Liver (tissue), 3 donors: ENCODE measurements around the gene NFIA.

Source experiments
- ATF3 ChIP-seq: IDR thresholded peaks from 2 replicates; pipeline ENCODE4 v1.6.1; 2016; ENCODE audit warnings: antibody characterized with exemption
- EGR1 ChIP-seq, 2 donors: IDR thresholded peaks; 2 replicates each; pipeline ENCODE4 v1.6.1; 2016 to 2018; ENCODE audit warnings: antibody characterized with exemption in 2 of 2, low read depth in 2 of 2
- FOXA1 ChIP-seq: IDR thresholded peaks from 2 replicates; pipeline ENCODE4 v1.6.1; 2016; ENCODE audit warnings: antibody characterized with exemption
- JUND ChIP-seq, 2 donors: IDR thresholded peaks; 2 replicates each; pipeline ENCODE4 v1.6.1; 2016; ENCODE audit warnings: antibody characterized with exemption in 2 of 2
- RAD21 ChIP-seq, 2 donors: IDR thresholded peaks; 2 replicates each; pipeline ENCODE4 v1.6.1; 2016; ENCODE audit warnings: antibody characterized with exemption in 2 of 2, mild to moderate bottlenecking in 2 of 2
- RXRA ChIP-seq, 2 donors: IDR thresholded peaks; 2 replicates each; pipeline ENCODE4 v1.6.1; 2017 to 2018; ENCODE audit warnings: antibody characterized with exemption in 2 of 2, mild to moderate bottlenecking in 1 of 2
- SP1 ChIP-seq: IDR thresholded peaks from 2 replicates; pipeline ENCODE4 v1.6.1; 2018; ENCODE audit warnings: antibody characterized with exemption, mild to moderate bottlenecking
- TAF1 ChIP-seq: conservative IDR thresholded peaks from 2 replicates; pipeline ENCODE4 v1.6.1; 2016; ENCODE audit warnings: antibody characterized with exemption, mild to moderate bottlenecking
- ZBTB33 ChIP-seq: IDR thresholded peaks from 2 replicates; pipeline ENCODE4 v1.6.1; 2016; ENCODE audit warnings: antibody characterized with exemption
- TF ChIP-seq, protein P1 (sequence below): fragments of 150-350 bp; IDR thresholded peaks from 2 replicates; pipeline ENCODE4 v1.5.1; 2017; ENCODE audit warnings: improper control_type of control experiment, low read depth, low read length; ENCODE audit not compliant: missing input control
- TF ChIP-seq, protein P2 (sequence below): IDR thresholded peaks from 2 replicates; pipeline ENCODE4 v1.6.1; 2016; ENCODE audit warnings: antibody characterized with exemption, mild to moderate bottlenecking
- donor health status: healthy.
- donor health status: healthy.

DNA sequence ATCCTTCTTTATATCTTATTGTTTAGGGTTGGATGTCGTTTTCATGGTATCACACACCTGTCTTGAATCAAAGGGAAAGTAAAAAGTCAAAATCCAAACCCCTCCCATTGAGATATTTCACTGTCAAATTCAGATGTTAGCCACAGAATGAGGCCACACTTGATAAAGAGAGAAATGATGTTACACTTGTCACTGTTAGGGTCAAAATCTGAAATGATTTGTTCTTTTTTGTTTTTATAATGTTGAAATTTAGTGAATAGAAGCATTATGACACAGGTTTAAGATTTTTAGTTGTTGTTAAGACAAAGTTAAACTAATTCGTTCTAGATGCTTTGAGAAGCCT is 13.1 kb downstream of the NFIA start:
- TF ChIP-seq, protein P1, sequence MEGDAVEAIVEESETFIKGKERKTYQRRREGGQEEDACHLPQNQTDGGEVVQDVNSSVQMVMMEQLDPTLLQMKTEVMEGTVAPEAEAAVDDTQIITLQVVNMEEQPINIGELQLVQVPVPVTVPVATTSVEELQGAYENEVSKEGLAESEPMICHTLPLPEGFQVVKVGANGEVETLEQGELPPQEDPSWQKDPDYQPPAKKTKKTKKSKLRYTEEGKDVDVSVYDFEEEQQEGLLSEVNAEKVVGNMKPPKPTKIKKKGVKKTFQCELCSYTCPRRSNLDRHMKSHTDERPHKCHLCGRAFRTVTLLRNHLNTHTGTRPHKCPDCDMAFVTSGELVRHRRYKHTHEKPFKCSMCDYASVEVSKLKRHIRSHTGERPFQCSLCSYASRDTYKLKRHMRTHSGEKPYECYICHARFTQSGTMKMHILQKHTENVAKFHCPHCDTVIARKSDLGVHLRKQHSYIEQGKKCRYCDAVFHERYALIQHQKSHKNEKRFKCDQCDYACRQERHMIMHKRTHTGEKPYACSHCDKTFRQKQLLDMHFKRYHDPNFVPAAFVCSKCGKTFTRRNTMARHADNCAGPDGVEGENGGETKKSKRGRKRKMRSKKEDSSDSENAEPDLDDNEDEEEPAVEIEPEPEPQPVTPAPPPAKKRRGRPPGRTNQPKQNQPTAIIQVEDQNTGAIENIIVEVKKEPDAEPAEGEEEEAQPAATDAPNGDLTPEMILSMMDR, result no peak
- no peak for TF ChIP-seq TAF1
- no peak for TF ChIP-seq SP1
- TF ChIP-seq ATF3, result no peak
- TF ChIP-seq RAD21 (IDR thresholded peaks at IDR 0.05), result no peak
- TF ChIP-seq ZBTB33, result no peak
- no peak for TF ChIP-seq JUND (IDR thresholded peaks at IDR 0.05)
- no peak for TF ChIP-seq RXRA (IDR thresholded peaks at IDR 0.05)
- TF ChIP-seq EGR1 (IDR thresholded peaks at IDR 0.05; ENCODE audit: low read depth in 2 of 2), result no peak
- TF ChIP-seq, protein P2, sequence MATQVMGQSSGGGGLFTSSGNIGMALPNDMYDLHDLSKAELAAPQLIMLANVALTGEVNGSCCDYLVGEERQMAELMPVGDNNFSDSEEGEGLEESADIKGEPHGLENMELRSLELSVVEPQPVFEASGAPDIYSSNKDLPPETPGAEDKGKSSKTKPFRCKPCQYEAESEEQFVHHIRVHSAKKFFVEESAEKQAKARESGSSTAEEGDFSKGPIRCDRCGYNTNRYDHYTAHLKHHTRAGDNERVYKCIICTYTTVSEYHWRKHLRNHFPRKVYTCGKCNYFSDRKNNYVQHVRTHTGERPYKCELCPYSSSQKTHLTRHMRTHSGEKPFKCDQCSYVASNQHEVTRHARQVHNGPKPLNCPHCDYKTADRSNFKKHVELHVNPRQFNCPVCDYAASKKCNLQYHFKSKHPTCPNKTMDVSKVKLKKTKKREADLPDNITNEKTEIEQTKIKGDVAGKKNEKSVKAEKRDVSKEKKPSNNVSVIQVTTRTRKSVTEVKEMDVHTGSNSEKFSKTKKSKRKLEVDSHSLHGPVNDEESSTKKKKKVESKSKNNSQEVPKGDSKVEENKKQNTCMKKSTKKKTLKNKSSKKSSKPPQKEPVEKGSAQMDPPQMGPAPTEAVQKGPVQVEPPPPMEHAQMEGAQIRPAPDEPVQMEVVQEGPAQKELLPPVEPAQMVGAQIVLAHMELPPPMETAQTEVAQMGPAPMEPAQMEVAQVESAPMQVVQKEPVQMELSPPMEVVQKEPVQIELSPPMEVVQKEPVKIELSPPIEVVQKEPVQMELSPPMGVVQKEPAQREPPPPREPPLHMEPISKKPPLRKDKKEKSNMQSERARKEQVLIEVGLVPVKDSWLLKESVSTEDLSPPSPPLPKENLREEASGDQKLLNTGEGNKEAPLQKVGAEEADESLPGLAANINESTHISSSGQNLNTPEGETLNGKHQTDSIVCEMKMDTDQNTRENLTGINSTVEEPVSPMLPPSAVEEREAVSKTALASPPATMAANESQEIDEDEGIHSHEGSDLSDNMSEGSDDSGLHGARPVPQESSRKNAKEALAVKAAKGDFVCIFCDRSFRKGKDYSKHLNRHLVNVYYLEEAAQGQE, result no peak
- no peak for TF ChIP-seq FOXA1
